ENCODE results near the gene SMIM1.

The SMIM1 gene

GRCh38 chr1:3743421-3743820 lies 29.1 kb upstream of the SMIM1 start:
- ChIA-PET CTCF (no interaction called here), POLR2A (no interaction called here)
- no peak for TF ChIP-seq CTCF (IDR thresholded peaks at IDR 0.05; ENCODE audit: control extremely low read depth, extremely low read depth, low read depth, missing control alignments)
- no peak for DNase-seq (ENCODE audit: extremely low spot score)

- no peak for DNase-seq (ENCODE audit: extremely low spot score)
- POLR2A ChIA-PET, result no interaction called here
- TF ChIP-seq CTCF (IDR thresholded peaks at IDR 0.05; ENCODE audit: control extremely low read depth, extremely low read depth, low read depth, missing control alignments), result no peak
- CTCF ChIA-PET, result no interaction called here
Observed at GRCh38 chr1:3743826-3744225, 28.7 kb upstream of the SMIM1 start.

GRCh38 chr1:3744646-3745045 lies 27.9 kb upstream of the SMIM1 start:
- TF ChIP-seq CTCF (IDR thresholded peaks at IDR 0.05; ENCODE audit: control extremely low read depth, extremely low read depth, low read depth, missing control alignments), result no peak
- no peak for DNase-seq (ENCODE audit: extremely low spot score)
- CTCF ChIA-PET, result no interaction called here
- POLR2A ChIA-PET, result no interaction called here

- ChIA-PET CTCF (no interaction called here), POLR2A (no interaction called here)
- no peak for DNase-seq (ENCODE audit: extremely low spot score)
- TF ChIP-seq CTCF (IDR thresholded peaks at IDR 0.05; ENCODE audit: control extremely low read depth, extremely low read depth, low read depth, missing control alignments), result no peak
Observed at GRCh38 chr1:3745071-3745470, 27.5 kb upstream of the SMIM1 start.

- POLR2A ChIA-PET, result no interaction called here
- CTCF ChIA-PET, result no interaction called here
- no peak for DNase-seq (ENCODE audit: extremely low spot score)
- TF ChIP-seq CTCF (IDR thresholded peaks at IDR 0.05; ENCODE audit: control extremely low read depth, extremely low read depth, low read depth, missing control alignments), result no peak
Observed at GRCh38 chr1:3745590-3746381, 26.8 kb upstream of the SMIM1 start.

GRCh38 chr1:3746389-3746829 lies 26.1 kb upstream of the SMIM1 start:
- TF ChIP-seq CTCF (IDR thresholded peaks at IDR 0.05; ENCODE audit: control extremely low read depth, extremely low read depth, low read depth, missing control alignments), result no peak
- DNase-seq (ENCODE audit: extremely low spot score), result no peak
- ChIA-PET POLR2A (no interaction called here), CTCF (no interaction called here)

Data from GM10248 (cell line).